DOHH2 (cell line): Measurements from ENCODE around the gene PSMA7.

Experiments
- CTCF ChIP-seq: fragments of 200-600 bp; sonication (generic); IDR thresholded peaks from one replicate; pipeline ENCODE4 v1.5.1; 2014; ENCODE audit warnings: antibody characterized with exemption, mild to moderate bottlenecking, low read depth, low read length; ENCODE audit not compliant: poor library complexity, severe bottlenecking
- EZH2phosphoT487 ChIP-seq: fragments of 200-600 bp; sonication (generic); IDR thresholded peaks from 2 replicates; pipeline ENCODE4 v1.6.1; 2017; ENCODE audit warnings: borderline replicate concordance, mild to moderate bottlenecking, antibody characterized with exemption, low read length, moderate library complexity, mixed read lengths

- no peak for TF ChIP-seq CTCF
- TF ChIP-seq EZH2phosphoT487: no peak
Measured at GRCh38 chr20:62114894-62115293, 28.3 kb downstream of the PSMA7 start.
